Ecto neural progenitor cell (in vitro differentiated cells): ENCODE data around the gene MYRFL.

Source experiments
- DNase-seq: peaks from one replicate; pipeline ENCODE4 v3.0.0-alpha.2; 2018; ENCODE audit warnings: low spot score

The MYRFL gene

DNA sequence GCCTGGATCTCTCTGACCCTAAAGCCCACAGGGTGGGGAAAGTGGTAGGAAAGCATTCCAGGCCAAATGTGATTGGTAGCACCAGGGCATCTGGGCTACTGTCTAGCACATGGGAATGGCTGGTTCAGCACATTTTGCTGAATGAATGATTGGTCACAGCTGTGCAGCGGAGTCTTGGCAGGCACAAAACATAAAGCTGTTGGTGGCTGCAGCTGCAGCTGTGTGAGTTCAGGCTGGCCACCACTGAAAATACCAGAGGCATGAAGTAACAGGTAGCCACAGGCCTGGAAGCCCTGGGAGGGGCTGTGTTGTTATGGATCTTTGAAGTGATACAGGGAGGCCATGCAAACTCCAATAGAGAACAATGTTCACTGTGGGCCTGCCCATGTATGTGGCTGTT is 72.7 kb downstream of the MYRFL start:
- no peak for DNase-seq

DNA sequence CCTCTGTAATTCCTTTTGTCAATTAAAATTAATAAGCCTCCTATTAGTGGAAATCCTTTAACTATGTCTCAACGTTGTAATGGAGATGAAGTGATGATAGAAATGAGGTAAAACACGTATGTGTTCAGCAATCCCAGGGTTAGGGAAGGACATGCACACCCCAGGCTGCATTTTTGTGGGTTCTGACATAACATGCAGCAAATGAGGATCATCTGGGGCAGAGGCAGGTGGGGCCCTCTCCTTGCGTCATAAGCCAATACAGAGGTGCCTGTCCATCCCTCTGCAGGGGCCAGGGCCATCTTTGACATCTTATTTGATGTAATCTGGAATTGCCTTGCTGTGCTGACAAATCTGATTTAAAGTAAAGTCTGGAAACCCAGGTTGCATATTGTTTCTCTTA is 73.2 kb downstream of the MYRFL start:
- no peak for DNase-seq

DNA sequence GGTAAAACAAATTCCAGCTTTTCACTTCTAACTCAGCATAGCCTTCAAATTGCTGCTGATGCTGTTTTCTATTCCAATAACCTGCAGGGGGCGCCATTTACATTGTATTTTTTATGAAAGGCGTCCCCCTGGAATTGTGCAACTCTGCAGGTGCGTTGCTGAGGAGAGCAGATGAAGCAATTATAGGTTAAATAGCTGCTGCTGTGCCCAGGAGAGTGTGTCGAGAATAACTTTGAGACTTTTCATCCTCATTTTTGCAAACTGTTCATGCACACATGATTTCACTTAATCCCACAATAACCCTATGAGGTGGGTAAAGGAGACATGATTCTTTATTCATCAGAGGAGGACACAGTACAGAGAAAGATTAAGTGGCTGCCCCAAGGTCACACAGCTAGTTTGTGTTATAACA is 75.7 kb downstream of the MYRFL start:
- peak; percentile 85 for DNase-seq

DNA sequence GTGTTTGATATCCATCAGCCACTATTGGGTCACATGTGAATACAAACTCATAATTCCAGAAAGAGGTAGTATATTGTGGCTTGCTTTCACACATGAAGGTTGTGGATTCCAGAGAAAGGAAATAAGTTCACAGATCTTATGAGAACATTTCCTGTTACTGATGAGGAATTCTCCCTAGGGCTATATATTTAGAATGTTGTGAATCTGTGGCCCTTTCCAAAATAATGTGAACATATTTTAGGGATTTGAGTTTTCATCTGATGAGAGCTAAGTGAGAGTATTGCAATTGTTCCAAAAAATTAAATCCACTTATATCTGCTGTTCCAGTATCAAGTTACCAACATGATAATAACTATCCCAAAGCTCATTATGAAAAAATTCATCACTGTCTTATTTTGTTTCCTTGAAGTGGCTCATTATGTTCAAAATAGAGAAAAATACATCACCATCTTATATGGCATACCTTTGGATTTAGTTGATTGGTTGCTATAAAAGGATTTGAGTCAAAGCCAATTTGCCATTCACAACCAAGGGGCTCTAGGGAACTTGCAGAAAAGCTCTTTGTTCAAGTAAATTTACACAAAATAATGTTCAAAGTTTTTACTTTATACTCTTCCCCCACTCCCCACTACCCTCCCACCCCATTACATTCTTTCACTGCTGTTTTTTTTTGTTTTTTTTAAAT is 76.3 kb downstream of the MYRFL start:
- DNase-seq, result no peak

DNA sequence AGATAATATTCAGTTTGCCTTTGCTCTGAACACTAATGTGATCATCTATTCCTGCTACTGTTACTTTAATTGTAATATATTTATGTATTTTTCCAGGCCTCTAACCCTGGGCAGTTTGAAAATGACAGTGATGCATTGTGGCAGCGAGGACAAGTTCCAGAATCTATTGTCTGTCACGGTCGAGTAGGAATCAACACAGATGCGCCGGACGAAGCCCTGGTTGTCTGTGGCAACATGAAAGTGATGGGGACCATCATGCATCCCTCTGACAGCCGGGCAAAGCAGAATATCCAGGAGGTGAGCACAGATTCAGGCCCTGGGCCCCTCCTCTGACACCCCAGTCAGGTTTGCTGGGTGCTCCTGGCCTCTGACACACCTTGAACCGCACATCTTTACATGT is 78.5 kb downstream of the MYRFL start:
- no peak for DNase-seq

DNA sequence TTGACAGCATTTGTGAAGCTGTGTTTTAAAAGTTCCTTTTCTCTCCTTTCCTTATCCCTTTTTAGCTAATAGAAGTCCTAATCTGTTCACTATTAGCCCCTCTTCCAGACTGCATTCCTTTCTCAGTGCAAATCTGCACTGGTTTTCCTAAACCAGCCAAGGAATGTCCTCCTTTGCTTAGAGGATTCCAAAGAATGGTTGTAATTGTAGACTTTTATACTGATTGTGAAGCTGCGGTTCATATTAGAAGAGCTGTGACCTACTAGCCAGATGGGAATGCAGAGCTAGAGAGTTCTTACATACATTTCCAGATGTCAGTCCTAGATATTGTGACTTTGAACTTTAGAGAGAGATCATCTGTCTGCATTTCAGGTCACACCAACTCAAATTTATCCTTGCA is 79.8 kb downstream of the MYRFL start:
- DNase-seq, result no peak

DNA sequence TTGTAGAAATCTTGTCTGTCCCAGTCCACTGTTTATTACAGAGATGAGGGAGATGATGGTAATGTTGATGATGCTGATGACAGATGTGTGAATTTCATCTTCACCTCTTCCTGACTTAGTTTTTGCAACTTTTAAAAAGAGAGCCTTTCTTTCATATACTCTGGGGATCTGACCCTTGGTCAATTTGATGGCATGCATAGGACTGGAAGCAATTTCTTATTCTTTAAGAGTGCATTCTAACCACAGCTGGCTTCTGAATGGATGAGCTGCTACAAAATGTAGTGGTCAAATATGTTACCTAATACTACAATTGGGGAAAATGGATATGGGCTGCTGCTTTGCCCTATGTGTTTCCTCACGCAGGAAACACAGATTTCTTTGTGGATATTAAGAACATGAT is 80.8 kb downstream of the MYRFL start:
- no peak for DNase-seq

DNA sequence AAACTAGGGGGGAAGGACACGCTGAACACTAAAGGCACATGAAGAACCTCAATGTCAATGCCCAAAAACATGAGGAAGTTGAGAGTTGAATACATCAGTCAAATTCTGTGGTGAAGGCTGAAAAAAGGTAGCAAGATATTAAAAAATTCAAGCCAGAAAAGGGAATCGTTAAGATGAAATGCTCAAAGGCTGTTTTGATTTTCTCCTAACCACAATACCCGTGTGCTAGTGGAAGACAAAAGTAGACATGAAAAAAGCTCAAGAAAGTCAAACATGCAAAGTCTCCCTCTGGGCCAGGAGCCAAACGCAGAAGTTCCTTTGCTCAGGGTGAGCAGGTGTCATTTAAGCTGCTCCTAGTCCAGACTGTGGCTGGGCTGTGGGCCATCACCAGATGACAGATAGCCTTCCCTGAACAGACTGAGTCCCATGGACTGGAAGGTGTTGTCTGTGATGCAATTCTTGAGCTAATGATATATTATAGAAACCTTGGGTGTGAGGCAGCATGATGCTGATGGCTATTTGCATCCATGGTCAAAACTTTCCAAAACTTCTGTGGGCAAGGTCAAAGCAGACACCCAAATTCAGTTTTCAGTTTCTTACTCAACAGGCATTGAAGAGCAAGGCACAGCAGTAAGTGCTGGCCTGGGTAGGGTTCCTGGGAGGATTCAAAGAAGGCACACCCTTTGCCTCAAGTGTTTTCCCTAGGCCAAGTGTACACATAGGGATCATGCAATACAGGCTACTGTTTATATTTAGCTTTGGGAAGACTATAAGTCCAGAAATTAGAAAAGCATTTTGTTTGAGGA is 81.6 kb downstream of the MYRFL start:
- no peak for DNase-seq

DNA sequence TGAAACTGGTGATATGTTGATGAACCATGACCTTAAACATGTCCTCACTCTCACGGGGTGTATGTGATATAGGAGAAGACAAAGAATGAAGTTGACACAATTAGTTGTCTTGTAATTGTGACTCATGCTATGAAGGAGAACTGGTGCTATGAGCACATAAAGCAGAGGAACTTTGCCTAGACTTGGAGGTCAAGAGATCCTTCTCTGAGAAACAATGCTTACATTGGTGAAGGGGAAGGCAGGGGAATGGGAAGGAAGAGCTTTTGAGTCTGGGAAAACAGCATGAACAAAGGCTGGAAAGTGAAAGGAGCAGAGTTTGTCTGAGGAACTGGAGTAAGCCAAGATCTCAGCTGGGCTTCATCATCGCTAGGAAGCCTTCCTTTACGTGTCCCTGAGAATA is 83.2 kb downstream of the MYRFL start:
- no peak for DNase-seq

DNA sequence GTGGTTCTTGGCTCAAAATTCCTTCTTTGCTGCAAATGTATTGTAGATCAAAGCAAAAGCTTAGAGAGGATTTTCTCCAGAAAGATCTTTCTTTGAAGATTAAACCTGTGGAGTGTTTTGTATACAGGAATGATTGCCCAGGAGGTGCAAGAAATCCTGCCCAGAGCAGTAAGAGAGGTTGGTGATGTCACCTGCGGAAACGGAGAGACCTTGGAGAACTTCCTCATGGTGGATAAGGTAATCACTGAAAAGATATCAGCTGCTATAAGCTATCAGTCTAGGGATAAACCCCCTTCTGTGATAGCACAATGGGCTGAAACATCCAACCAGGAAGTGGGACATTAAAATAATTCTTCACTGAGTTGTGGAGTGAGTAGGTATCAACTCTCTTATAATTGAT is 85.7 kb downstream of the MYRFL start:
- DNase-seq, result no peak

DNA sequence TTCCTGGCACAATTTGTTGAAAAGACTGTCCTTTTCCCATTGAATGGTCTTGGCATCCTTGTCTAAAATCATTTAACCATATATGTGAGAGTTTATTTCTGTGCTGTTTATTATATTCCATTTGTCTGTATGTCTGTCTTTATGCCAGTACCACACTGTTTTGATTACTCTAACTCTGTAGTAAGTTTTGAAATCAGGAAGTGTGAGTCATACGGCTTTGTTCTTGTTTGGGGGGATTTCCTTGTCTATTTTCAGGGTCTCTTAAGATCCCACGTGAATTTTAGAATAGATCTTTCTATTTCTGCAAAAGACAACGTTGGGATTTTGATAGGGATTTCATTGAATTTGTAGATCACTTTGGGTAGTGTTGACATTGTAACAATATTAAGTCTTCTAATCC is 88.5 kb downstream of the MYRFL start:
- DNase-seq, result no peak

DNA sequence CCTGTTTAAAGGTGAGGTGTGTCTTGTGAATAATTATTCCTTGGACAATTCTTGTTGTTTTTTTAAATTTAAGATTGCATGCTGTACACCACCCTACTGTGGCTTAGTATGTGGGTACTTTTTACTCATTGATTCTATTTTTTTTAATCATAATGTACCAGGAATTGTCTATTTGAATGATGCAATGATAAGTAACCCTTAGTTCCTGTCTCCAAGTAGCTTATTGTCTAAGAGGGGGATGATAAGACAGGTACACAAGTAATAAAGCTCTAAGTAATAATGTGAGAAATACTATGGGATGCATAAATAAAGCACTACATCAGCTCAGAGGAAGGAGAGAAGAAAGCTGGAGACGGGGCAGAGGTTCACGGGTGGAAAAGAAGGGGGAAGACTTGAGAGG is 90.9 kb downstream of the MYRFL start:
- no peak for DNase-seq

DNA sequence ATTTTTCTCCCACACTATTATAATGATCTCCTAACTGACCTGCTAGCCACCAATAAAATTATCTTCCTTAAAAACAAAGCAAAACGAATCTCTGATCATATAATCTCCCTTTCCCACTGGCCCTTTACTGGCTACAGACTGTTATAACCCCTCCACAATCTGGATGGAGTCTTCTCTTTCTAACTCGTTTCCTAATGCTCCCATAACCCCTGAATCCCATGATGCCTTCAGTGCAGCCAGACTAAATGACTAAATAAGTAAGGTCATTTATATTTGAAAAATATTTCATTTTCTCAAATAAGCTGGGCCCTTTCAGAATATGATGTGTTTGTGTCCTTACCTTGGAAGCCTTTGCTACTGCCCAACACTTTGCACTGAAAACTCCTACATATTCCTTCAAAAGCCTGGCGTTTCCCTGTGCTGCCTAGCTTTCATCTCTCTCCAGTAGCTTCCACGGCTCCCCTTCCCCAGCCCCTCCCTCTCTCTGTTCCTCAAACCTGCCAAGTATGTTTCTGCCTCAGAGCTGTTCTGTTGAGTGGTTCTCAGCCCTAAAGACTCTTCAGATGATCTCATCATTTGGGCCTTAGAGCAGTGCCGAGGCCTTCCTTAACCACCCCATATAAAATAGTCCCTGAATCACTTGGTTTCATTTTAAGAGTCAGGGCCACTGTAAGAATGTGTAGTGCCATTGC is 91.7 kb downstream of the MYRFL start:
- no peak for DNase-seq

DNA sequence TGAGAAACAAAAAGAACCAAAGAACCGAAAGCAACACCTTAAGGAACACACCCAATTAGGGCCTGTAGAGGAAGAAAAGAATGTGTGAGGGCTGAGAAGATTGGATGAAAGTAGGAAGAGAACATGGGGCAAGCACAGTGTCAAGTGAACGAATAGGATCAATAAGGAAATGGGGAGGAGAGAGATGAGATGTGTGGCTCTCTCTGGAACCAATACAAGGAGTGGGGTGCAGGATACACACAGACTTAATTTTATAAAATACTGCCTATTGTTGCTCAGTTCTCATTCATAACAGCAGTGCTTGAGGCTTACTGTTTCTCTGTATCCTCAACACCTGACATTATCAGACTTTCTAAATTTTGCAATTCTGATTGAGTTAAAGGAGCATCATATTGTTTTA is 93.3 kb downstream of the MYRFL start:
- no peak for DNase-seq

DNA sequence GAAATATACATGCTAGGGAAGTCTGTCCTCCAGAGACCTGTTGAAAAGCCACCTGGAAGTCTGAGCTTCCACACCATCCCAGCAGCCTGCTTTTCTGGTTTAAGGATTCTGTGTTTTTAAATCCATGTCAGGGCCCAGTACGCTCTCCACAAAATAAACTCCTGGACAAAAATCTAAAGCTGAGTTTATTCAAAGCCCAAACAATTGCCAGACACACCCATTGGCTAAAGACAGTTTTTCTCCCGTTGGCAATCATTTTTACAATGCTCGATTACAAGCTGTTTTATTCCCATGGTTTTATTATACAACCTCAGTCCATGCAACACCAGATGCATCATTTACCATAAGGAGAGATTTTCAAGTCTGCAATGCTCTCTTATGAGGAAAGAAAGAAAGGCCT is 94.5 kb downstream of the MYRFL start:
- no peak for DNase-seq

DNA sequence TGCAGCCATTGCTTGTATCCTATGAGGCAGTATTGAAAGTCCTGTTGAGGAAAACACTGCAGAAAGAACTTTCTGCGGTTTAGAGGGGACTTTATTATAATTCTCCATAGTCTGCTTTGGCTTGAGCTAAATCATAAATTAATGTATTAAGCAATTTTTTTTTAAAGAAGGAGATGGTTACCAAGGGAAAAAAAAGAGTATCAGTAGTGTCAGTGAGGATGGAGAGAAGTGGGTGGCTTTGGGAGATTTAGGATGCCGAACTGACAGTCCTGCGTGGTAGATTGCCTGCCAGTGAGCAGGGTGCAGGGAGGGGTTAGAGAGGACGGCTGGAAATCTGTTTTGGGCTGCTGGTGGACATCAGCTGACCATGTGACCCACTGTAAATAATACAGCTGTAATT is 96.8 kb downstream of the MYRFL start:
- DNase-seq, result no peak

DNA sequence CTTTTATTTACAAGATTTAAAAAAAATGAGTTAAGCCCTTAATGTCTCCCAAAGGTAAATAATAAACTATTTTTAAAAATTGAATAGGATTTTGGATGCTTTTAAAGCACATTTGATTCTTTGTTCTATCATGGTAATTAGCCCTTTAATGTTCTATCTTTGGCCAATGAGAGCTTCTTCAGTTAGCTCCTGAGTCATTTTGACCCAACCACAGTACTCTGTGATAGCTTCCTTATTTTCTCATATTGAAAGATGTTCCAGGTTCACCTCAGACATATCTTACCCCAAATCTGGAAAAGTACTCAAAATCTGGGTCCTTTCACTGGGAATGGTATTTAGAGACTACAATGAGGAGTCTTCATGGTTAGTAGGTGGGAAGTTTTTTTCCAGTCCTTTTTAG is 98.0 kb downstream of the MYRFL start:
- no peak for DNase-seq

DNA sequence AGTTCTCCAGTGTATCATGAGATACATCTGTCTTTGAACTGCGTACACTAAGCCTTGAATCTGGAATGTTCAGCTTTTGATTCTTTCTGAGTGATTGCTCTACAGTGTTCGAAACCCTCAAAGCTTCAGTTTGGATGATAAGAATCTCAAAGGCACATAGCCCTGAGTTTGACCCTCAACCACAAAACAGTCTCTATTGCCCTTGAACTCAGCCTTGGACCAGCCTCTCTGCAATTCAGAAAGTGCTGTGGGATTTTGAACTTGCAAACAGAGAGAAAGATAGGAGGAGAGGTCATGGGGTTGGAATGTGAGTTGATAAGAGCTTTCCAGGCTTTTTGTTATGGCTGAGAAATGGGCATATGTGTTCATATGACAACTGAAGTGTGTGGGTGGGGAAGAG is 100.3 kb downstream of the MYRFL start:
- no peak for DNase-seq

DNA sequence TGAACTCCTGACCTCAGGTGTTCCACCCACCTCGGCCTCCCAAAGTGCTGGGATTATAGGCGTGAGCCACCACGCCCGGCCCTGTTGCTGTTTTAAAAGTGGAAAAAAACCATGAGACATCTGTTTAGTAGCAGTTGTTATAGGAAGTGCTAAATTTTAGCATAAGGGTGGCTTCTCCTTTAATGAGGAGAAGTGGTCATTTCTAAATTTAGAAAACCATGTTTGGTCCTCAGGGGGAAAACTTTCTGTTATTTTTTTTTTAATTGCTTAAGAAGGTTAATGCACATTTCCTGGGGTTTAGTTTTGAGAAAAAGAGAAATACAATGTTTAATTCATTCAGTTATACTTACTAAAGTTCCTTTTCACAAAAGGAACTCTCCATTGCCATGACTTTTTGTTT is 102.1 kb downstream of the MYRFL start:
- DNase-seq, result no peak

DNA sequence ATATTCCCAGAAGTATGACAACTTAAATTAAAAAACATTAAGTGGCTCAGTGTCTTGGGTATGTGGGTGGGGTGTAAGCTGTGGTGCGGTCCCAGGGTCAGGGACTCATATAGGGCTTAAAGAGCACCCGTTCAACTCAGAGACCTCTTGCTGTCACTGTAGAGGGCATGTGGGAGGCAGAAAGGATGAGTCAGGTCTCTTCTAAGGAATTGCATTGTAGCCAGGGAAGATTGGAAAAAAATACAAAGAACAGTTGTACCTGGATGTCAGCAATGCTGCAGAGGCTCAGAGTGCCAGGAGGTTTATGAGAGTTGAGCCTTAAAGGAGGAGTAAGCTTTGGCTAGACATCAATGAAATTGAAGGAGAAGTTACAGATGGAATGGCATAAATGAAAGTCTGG is 104.1 kb downstream of the MYRFL start:
- no peak for DNase-seq

DNA sequence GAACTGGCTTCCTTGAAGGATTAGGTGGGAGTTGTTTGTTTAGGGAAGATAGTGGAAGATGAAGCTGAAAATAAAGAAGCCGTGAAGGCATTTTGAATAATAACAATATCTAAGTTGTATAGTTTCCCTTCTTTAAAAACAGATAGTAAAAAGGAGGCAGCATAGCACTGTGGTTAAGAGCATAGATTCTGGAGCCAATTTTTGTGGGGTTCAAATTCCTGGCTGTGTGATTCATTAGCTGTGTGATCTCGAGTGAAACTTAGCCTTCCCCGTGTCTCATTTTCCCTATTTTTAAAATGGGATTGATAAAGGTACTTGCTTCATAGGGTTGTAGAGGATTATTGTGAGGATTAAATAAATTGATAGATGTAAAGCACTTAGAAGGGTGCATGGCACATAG is 104.5 kb downstream of the MYRFL start:
- DNase-seq, result no peak

DNA sequence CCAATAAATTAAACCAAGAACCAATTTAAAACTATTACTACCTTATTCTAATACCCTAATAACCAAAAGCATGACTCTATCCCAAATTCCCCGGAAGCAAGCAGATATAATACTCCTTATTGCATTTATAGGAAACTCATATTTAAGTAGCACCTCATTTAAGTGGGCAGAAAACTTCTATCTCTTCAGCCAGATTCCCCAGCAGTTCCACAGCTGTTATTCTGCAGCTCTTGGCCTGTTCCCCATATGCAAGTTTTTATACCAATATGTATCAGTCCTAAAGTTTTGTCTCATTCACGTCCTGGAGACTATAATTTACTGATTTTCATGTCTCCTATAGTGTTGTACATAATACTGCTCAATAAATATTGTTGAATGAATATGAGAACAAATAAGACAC is 106.5 kb downstream of the MYRFL start:
- no peak for DNase-seq

DNA sequence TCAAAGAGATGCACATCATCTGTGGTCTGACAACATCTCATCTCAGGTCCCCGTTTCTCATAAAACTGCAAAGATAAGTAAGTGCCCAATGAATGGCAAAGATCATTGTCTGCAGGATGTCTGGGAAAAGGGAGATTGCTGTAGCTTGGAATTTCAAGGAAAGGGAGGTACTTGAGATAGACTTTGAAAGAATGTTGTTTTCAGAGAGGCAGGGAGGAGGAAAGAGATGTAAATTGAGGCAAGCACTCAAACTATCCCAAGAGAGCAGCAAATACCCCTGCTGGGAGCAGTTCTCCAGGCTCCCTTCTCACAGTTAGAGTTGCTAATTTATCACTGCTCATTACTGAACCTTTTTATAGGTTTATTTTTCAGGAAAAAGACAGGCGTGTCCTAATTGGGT is 107.1 kb downstream of the MYRFL start:
- no peak for DNase-seq
